Mesothelial cell of epicardium (in vitro differentiated cells): ENCODE measurements around the gene LY6G5B. TPM values are rescaled to one million over a fixed set of nuclear protein-coding genes. Genes with fewer than 3 reads are reported as not detected.

ENCODE experiments used
- DNase-seq, 2 experiments: peaks; one replicate each; pipeline ENCODE4 v3.0.0; 2021; ENCODE audit warnings: low spot score in 2 of 2; ENCODE audit not compliant: unreplicated experiment in 2 of 2
- H3K27ac Mint-ChIP-seq: 2 replicates; pipeline ENCODE4 v1.8.0; 2021; ENCODE audit warnings: mixed read lengths
- H3K27me3 Mint-ChIP-seq: 2 replicates; pipeline ENCODE4 v1.8.0; 2021; ENCODE audit warnings: low read depth, mixed read lengths
- H3K36me3 Mint-ChIP-seq: 2 replicates; pipeline ENCODE4 v1.8.0; 2021; ENCODE audit warnings: mixed read lengths
- H3K4me1 Mint-ChIP-seq: 2 replicates; pipeline ENCODE4 v1.8.0; 2021; ENCODE audit warnings: mixed read lengths
- H3K4me3 Mint-ChIP-seq: 2 replicates; pipeline ENCODE4 v1.8.0; 2021; ENCODE audit warnings: mild to moderate bottlenecking, moderate library complexity, mixed read lengths
- H3K9me3 Mint-ChIP-seq: 2 replicates; pipeline ENCODE4 v1.8.0; 2021; ENCODE audit warnings: mixed read lengths
- total RNA-seq: library from RNA; stranded (reverse); gene quantifications from 3 replicates; pipeline ENCODE4 v1.2.1, GENCODE V29; 2021
- TF ChIP-seq, protein P1 (sequence below): fragments of 200-600 bp; sonication (generic); IDR thresholded peaks from one replicate; pipeline ENCODE4 v1.5.0; 2021; ENCODE audit warnings: antibody characterized with exemption; ENCODE audit not compliant: unreplicated experiment

LY6G5B gene
- total RNA-seq, 1 donor from 2014 or later: 36.5 TPM

DNA sequence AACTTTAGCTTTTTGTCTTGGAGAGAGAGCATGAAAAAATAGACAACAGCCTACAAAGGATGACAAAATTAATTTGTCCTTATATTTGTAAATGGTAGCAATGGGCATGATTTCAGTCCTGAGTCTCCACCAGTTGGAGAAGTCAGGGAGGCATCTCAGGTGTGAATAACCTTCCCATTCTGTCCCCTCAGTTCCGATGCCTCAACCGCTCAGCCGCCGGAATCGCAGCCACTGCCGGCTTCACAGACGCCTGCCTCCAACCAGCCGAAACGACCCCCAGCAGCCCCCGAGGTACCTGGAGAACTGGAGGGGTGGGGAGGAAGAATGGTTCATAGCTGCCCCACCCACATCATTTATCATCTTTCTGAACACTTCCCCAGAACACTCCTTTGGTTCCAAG lies 45.7 kb upstream of the LY6G5B start:
- Mint-ChIP-seq H3K27me3 (no peaks in the 10 kb centered on the region), H3K9me3 (no peaks in the 10 kb centered on the region), H3K27ac (peak overlapping the region; percentile 36), H3K4me3 (no peak overlapping the region), H3K36me3 (peaks cover 37% of the 10 kb centered on the region), H3K4me1 (peaks cover 24% of the 10 kb centered on the region)
- TF ChIP-seq, protein P1, sequence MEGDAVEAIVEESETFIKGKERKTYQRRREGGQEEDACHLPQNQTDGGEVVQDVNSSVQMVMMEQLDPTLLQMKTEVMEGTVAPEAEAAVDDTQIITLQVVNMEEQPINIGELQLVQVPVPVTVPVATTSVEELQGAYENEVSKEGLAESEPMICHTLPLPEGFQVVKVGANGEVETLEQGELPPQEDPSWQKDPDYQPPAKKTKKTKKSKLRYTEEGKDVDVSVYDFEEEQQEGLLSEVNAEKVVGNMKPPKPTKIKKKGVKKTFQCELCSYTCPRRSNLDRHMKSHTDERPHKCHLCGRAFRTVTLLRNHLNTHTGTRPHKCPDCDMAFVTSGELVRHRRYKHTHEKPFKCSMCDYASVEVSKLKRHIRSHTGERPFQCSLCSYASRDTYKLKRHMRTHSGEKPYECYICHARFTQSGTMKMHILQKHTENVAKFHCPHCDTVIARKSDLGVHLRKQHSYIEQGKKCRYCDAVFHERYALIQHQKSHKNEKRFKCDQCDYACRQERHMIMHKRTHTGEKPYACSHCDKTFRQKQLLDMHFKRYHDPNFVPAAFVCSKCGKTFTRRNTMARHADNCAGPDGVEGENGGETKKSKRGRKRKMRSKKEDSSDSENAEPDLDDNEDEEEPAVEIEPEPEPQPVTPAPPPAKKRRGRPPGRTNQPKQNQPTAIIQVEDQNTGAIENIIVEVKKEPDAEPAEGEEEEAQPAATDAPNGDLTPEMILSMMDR: no peak
- no peak for DNase-seq

DNA sequence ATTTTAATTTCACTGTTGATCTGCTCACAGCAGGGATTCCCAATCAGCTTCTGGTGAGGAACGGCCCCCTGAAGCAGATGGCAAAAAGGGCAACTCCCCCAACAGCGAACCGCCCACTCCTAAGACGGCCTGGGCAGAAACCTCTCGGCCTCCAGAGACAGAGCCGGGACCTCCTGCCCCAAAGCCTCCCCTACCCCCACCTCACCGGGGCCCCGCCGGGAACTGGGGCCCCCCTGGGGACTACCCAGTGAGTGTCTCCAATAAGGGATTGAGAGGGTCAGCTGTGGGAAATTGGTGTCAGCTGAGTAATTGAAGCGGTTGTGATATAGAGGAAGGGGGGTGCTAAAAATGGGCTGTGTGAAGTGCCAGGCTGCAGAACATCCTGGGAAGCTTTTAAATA lies 42.8 kb upstream of the LY6G5B start:
- H3K36me3 Mint-ChIP-seq: peaks cover 54% of the 10 kb centered on the region
- no peaks in the 10 kb centered on the region for H3K9me3 Mint-ChIP-seq
- TF ChIP-seq, protein P1: no peak
- no peaks in the 10 kb centered on the region for H3K27me3 Mint-ChIP-seq
- H3K4me1 Mint-ChIP-seq: peaks cover 16% of the 10 kb centered on the region
- H3K4me3 Mint-ChIP-seq: no peak overlapping the region
- no peak for DNase-seq
- no peak overlapping the region for H3K27ac Mint-ChIP-seq

DNA sequence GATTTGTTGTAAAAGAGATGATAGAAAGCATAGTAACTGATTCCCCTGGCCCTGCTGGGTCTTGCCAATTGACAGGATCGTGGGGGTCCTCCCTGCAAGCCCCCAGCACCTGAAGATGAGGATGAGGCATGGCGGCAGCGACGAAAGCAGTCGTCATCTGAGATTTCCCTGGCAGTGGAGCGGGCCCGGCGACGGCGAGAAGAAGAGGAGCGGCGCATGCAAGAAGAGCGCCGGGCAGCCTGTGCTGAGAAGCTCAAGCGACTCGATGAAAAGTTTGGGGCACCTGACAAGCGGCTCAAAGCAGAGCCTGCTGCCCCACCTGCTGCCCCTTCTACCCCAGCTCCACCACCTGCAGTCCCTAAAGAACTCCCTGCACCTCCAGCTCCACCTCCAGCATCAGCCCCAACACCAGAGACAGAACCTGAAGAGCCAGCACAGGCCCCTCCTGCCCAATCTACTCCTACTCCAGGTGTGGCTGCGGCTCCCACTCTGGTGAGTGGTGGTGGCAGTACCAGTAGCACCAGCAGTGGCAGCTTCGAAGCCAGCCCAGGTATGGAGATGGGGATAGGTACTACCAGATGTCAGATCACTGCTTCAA lies 42.0 kb upstream of the LY6G5B start:
- Mint-ChIP-seq H3K4me1 (peaks cover 7% of the 10 kb centered on the region), H3K27ac (no peak overlapping the region), H3K36me3 (peaks cover 53% of the 10 kb centered on the region), H3K4me3 (no peak overlapping the region), H3K9me3 (no peaks in the 10 kb centered on the region), H3K27me3 (no peaks in the 10 kb centered on the region)
- TF ChIP-seq, protein P1: no peak
- DNase-seq: no peak

DNA sequence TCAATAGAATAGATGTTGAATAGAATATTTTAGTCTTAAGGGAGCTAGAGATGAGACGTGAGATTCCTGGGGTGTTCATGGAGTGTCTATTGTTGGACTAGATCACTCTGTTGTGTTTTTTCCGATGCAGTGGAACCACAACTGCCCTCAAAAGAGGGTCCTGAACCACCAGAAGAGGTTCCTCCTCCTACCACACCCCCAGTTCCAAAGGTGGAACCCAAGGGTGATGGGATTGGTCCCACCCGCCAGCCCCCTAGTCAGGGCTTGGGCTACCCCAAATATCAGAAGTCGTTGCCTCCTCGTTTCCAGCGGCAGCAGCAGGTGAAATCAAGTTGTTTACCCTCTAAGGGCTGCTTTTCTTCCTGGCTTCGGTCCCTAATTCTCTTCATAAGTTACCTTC lies 40.8 kb upstream of the LY6G5B start:
- TF ChIP-seq, protein P1: no peak
- H3K27me3 Mint-ChIP-seq: no peaks in the 10 kb centered on the region
- peaks cover 52% of the 10 kb centered on the region for H3K36me3 Mint-ChIP-seq
- no peak overlapping the region for H3K27ac Mint-ChIP-seq
- H3K4me1 Mint-ChIP-seq: no peaks in the 10 kb centered on the region
- H3K9me3 Mint-ChIP-seq: no peaks in the 10 kb centered on the region
- DNase-seq: no peak
- no peak overlapping the region for H3K4me3 Mint-ChIP-seq

DNA sequence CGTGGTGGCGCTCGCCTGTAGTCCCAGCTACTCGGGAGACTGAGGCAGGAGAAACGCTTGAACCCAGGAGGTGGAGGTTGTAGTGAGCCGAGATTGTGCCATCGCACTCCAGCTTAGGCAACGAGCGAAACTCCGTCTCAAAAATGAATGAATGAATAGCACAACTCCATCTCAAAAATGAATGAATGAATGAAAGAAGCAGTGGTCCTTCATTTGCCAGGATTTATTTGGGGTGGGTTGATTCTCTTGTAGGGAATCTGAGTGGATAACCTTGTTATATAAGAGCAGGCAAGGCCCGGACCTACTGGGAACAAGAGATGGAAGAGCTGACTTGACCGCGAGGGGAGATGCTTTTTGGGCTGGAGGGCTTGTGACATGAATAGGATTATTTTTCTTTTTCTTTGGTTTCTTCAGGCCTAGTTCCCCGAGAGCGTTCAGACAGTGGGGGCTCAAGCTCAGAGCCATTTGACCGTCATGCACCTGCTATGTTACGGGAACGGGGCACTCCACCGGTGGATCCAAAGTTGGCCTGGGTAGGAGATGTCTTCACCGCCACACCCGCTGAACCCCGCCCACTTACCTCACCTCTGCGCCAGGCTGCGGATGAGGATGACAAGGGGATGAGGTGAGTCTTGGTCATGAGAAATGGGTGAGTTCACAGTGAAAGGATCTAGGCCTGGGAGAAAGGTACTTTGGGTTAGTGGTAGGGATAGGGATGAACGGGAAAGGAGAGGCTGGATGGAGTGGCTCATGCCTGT lies 39.4 kb upstream of the LY6G5B start:
- H3K4me1 Mint-ChIP-seq: no peaks in the 10 kb centered on the region
- H3K27ac Mint-ChIP-seq: no peak overlapping the region
- no peaks in the 10 kb centered on the region for H3K9me3 Mint-ChIP-seq
- TF ChIP-seq, protein P1: no peak
- DNase-seq: no peak
- H3K27me3 Mint-ChIP-seq: no peaks in the 10 kb centered on the region
- H3K36me3 Mint-ChIP-seq: peaks cover 51% of the 10 kb centered on the region
- no peak overlapping the region for H3K4me3 Mint-ChIP-seq
